ENCODE results near the gene SPATA31E1.
"Not testable (repeated sequence)": the region's sequence is repeated elsewhere in the genome, so short reads cannot be mapped to it uniquely, and the experiment has no call there.

SPATA31E1 gene

GRCh38 chr9:87886210-87886932 lies 3.7 kb downstream of the SPATA31E1 start:
- no peak for DNase-seq

- no peak for DNase-seq
These were observed 4.3 kb downstream of the SPATA31E1 start for GRCh38 chr9:87886933-87887505.

GRCh38 chr9:87887661-87888480 lies 5.2 kb downstream of the SPATA31E1 start:
- DNase-seq: no peak

- no peak for DNase-seq
These were observed 5.8 kb downstream of the SPATA31E1 start for GRCh38 chr9:87888501-87888900.

- DNase-seq: no peak
These were observed 6.6 kb downstream of the SPATA31E1 start for GRCh38 chr9:87889065-87889881.

GRCh38 chr9:87889882-87890252 lies 7.2 kb downstream of the SPATA31E1 start:
- DNase-seq: no peak

- DNase-seq: no peak
These were observed 8.2 kb downstream of the SPATA31E1 start for GRCh38 chr9:87890837-87891236.

- no peak for DNase-seq
These were observed 9.1 kb downstream of the SPATA31E1 start for GRCh38 chr9:87891754-87892153.

GRCh38 chr9:87892956-87893355 lies 10.3 kb downstream of the SPATA31E1 start:
- no peak for DNase-seq

- no peak for DNase-seq
These were observed 12.4 kb downstream of the SPATA31E1 start for GRCh38 chr9:87894998-87895625.

GRCh38 chr9:87896891-87897290 lies 14.2 kb downstream of the SPATA31E1 start:
- no peak for DNase-seq

- DNase-seq: no peak
These were observed 15.5 kb downstream of the SPATA31E1 start for GRCh38 chr9:87898151-87898550.

- DNase-seq: not testable (repeated sequence)
These were observed 19.7 kb downstream of the SPATA31E1 start for GRCh38 chr9:87902371-87902770.

- DNase-seq: no peak
These were observed 26.8 kb downstream of the SPATA31E1 start for GRCh38 chr9:87909310-87910041.

- DNase-seq: no peak
These were observed 28.1 kb downstream of the SPATA31E1 start for GRCh38 chr9:87910821-87911220.

- not testable (repeated sequence) for DNase-seq
These were observed 35.0 kb downstream of the SPATA31E1 start, which contains the start of gene SPATA31C1 for GRCh38 chr9:87917662-87918061. Gene SPATA31C1 (plus strand): TSS chr9:87917962.

- not testable (repeated sequence) for DNase-seq
These were observed 36.3 kb downstream of the SPATA31E1 start for GRCh38 chr9:87919013-87919412.

- not testable (repeated sequence) for DNase-seq
These were observed 38.9 kb downstream of the SPATA31E1 start for GRCh38 chr9:87921561-87921960.

- peak in 1 of 5 experiments; percentile 85 for DNase-seq
These were observed 40.3 kb downstream of the SPATA31E1 start for GRCh38 chr9:87923012-87923411.

- not testable (repeated sequence) for DNase-seq
These were observed 42.2 kb downstream of the SPATA31E1 start for GRCh38 chr9:87924851-87925250.

- DNase-seq: not testable (repeated sequence)
These were observed 46.5 kb downstream of the SPATA31E1 start for GRCh38 chr9:87929152-87929551.
